Measurements from ENCODE around the gene SHISAL2A. TPM values are rescaled to one million over a fixed set of nuclear protein-coding genes. Genes with fewer than 3 reads are reported as not detected.
A peak's percentile ranks its signal among the peaks of the same experiment; 100 is the strongest.

Gene SHISAL2A
- total and polyA plus RNA-seq, 2 of the 8 experiments (the other 6 are each of a cell fraction or from before 2014, with no cell fraction given) = 0.74 to 2.1 TPM

DNA sequence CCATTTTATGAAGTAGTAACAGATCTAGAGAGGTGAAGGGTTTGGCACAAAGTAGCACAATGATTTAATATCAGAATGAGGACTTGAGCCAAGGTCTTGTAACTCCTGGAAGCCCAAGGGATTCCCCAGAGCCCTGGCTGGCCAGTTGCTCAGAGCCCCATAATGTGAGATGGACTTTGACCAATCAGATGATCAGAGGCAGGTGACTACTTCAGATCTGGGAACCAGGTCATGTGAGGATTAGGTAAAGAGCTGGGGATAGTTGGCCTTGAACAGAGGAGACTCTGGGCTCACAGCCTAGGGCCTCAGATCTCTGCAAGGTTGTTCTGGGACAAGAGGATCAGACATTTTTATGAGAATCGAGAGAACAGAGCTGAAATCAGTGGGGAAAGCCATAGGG, 18.9 kb downstream of the SHISAL2A start:
- DNase-seq (ENCODE audit: low read depth in 1 of 2, low spot score in 2 of 2) (no peak), FAIRE-seq (no peak)
- CTCF ChIA-PET (ENCODE audit: partially characterized antibody) = interaction anchor here (0.6 to 0.9 kb wide), 4 partner anchors 9 to 284 kb away, joined by 3 to 4 read pairs (median 3); no protein-coding TSS in a partner anchor
- H3K36me3 ChIP-seq (ENCODE audit: control insufficient read depth in 2 of 4, insufficient read depth in 4 of 4, low read length in 3 of 4) = no peaks in the 10 kb centered on the region
- H3K4ac ChIP-seq (replicated peaks; ENCODE audit: insufficient read length, low read depth, low read length) = no peak overlapping the region
- no peaks in the 10 kb centered on the region for H3K27me3 ChIP-seq (replicated peaks in 1 of 4; ENCODE audit: control insufficient read depth in 3 of 4, extremely low read depth in 1 of 4, insufficient read depth in 3 of 4, low read length in 3 of 4)
- no peak overlapping the region for H3K23ac ChIP-seq (ENCODE audit: insufficient read length)
- TF ChIP-seq, protein P1, sequence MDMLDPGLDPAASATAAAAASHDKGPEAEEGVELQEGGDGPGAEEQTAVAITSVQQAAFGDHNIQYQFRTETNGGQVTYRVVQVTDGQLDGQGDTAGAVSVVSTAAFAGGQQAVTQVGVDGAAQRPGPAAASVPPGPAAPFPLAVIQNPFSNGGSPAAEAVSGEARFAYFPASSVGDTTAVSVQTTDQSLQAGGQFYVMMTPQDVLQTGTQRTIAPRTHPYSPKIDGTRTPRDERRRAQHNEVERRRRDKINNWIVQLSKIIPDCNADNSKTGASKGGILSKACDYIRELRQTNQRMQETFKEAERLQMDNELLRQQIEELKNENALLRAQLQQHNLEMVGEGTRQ (IDR thresholded peaks at IDR 0.05; ENCODE audit: low read length) = peak; percentile 15; the same call in 1 of the 2 replicates
- TF ChIP-seq SP4 (IDR thresholded peaks at IDR 0.05; ENCODE audit: low read length) = no peak
- H2BK20ac ChIP-seq (ENCODE audit: low read length) = no peak overlapping the region
- H3K27ac ChIP-seq (ENCODE audit: low read depth, low read length) = no peak overlapping the region
- no peaks in the 10 kb centered on the region for H3K4me1 ChIP-seq (replicated peaks in 1 of 4; ENCODE audit: control insufficient read depth in 3 of 4, insufficient read depth in 4 of 4, low read length in 3 of 4)
- no peaks in the 10 kb centered on the region for H3K79me2 ChIP-seq (ENCODE audit: control insufficient read depth in 1 of 2, insufficient read depth in 2 of 2, low read length in 2 of 2)
- POLR2A ChIA-PET (ENCODE audit: partially characterized antibody) = interaction anchor here (0.9 to 1.6 kb wide), 2 partner anchors 10 to 11 kb away, joined by 3 to 4 read pairs; no protein-coding TSS in a partner anchor
- H3K9me3 ChIP-seq (ENCODE audit: insufficient read depth in 2 of 2, low read depth in 1 of 2, low read length in 1 of 2) = no peaks in the 10 kb centered on the region
- no peak overlapping the region for H3K14ac ChIP-seq (ENCODE audit: insufficient read length)
- H3K18ac ChIP-seq (ENCODE audit: extremely low read depth, low read length) = no peak overlapping the region
- H3K4me3 ChIP-seq (ENCODE audit: extremely low read depth in 1 of 4, insufficient read depth in 2 of 4, low read depth in 3 of 4, low read length in 4 of 4) = no peak overlapping the region
- H3K79me1 ChIP-seq (ENCODE audit: low read depth, low read length) = no peaks in the 10 kb centered on the region
- H4K5ac ChIP-seq (ENCODE audit: insufficient read length, low read depth, low read length) = no peak overlapping the region
- H2AK5ac ChIP-seq (ENCODE audit: low read depth, low read length) = no peak overlapping the region
- H4K8ac ChIP-seq (ENCODE audit: extremely low read depth, insufficient read depth, low read length) = no peak overlapping the region
- no peak overlapping the region for H2AFZ ChIP-seq (ENCODE audit: low read length)
- H3K4me2 ChIP-seq (ENCODE audit: insufficient read depth in 1 of 2, low read depth in 2 of 2, low read length in 2 of 2) = no peak overlapping the region
- H2BK5ac ChIP-seq (ENCODE audit: low read depth, low read length) = no peak overlapping the region
- no peak overlapping the region for H2BK120ac ChIP-seq (replicated peaks; ENCODE audit: low read depth, low read length)
- no peaks in the 10 kb centered on the region for H4K20me1 ChIP-seq (replicated peaks in 1 of 2; ENCODE audit: control insufficient read depth in 1 of 2, insufficient read depth in 2 of 2, low read length in 2 of 2)
- WGBS, 2 experiments (ENCODE audit: extremely low coverage in 1 of 2, insufficient coverage in 1 of 2, insufficient read length in 1 of 2, insufficient replicate concordance in 2 of 2, low coverage in 1 of 2, low lambda C conversion rate in 2 of 2, missing lambda C conversion rate in 1 of 2) = 91% methylated on average over 1 of the region's 1 CpG; no CpG with 5 or more reads in 1 of the 2 experiments
- no peak overlapping the region for H3K9ac ChIP-seq (replicated peaks in 1 of 4; ENCODE audit: extremely low read depth in 1 of 4, low read depth in 3 of 4, low read length in 3 of 4)
- no peak overlapping the region for H3K56ac ChIP-seq (replicated peaks; ENCODE audit: insufficient read length, low read depth, low read length)
- H4K91ac ChIP-seq (replicated peaks; ENCODE audit: insufficient read length, low read length) = no peak overlapping the region
- no peak overlapping the region for H2BK15ac ChIP-seq (ENCODE audit: low read length)
- H3K23me2 ChIP-seq (ENCODE audit: low read depth, low read length) = no peaks in the 10 kb centered on the region
- H2BK12ac ChIP-seq (ENCODE audit: low read depth, low read length) = no peak overlapping the region

Measured in H1 (cell line).